Measurements from ENCODE around the gene DMRTB1. TPM values are rescaled to one million over a fixed set of nuclear protein-coding genes. Genes with fewer than 3 reads are reported as not detected.
A peak's percentile ranks its signal among the peaks of the same experiment; 100 is the strongest.

The DMRTB1 gene
- total RNA-seq, 1 experiment from 2014 or later, result not detected

- peak; percentile 20; the same call in 1 of the 2 replicates for TF ChIP-seq RAD21 (IDR thresholded peaks at IDR 0.05; ENCODE audit: low read depth)
- TF ChIP-seq, protein P1, sequence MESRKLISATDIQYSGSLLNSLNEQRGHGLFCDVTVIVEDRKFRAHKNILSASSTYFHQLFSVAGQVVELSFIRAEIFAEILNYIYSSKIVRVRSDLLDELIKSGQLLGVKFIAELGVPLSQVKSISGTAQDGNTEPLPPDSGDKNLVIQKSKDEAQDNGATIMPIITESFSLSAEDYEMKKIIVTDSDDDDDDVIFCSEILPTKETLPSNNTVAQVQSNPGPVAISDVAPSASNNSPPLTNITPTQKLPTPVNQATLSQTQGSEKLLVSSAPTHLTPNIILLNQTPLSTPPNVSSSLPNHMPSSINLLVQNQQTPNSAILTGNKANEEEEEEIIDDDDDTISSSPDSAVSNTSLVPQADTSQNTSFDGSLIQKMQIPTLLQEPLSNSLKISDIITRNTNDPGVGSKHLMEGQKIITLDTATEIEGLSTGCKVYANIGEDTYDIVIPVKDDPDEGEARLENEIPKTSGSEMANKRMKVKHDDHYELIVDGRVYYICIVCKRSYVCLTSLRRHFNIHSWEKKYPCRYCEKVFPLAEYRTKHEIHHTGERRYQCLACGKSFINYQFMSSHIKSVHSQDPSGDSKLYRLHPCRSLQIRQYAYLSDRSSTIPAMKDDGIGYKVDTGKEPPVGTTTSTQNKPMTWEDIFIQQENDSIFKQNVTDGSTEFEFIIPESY (IDR thresholded peaks at IDR 0.05; ENCODE audit: extremely low read depth, insufficient replicate concordance, low read length), result no peak
These were observed 9.0 kb upstream of the DMRTB1 start (continued) for GRCh38 chr1:53450225-53450624.

- BruUV-seq (replicated peaks), result no TSS peak
- CTCF ChIA-PET, result no interaction called here
- Histone ChIP-seq H3K4me2 (ENCODE audit: low read length) (no peak overlapping the region), H3K9me3 (ENCODE audit: control insufficient read depth in 1 of 2, insufficient read depth in 1 of 2, low read depth in 1 of 2, low read length in 2 of 2) (no peaks in the 10 kb centered on the region), H3K4me3 (replicated peaks in 1 of 2; ENCODE audit: low read depth in 1 of 2, low read length in 2 of 2) (no peak overlapping the region), H3K36me3 (ENCODE audit: control insufficient read depth in 1 of 2, insufficient read depth in 2 of 2, low read length in 2 of 2) (no peaks in the 10 kb centered on the region), H3K27me3 (ENCODE audit: insufficient read depth, low read length) (no peaks in the 10 kb centered on the region), H4K20me1 (ENCODE audit: insufficient read depth) (no peaks in the 10 kb centered on the region), H3K27ac (ENCODE audit: low read depth, low read length) (no peak overlapping the region), H3K4me1 (ENCODE audit: control insufficient read depth in 1 of 2, insufficient read depth in 2 of 2, low read length in 2 of 2) (peaks cover 0 to 2% of the 10 kb centered on the region in 2 experiments; a peak in 2 of 4 replicates), H3K79me2 (ENCODE audit: insufficient read depth, low read length) (no peaks in the 10 kb centered on the region), H3K9me2 (ENCODE audit: insufficient read depth) (no peaks in the 10 kb centered on the region), H3K9ac (ENCODE audit: low read length) (no peak overlapping the region), H2AFZ (ENCODE audit: low read depth, low read length, poor library complexity, severe bottlenecking) (no peak overlapping the region)
- RAD21 ChIA-PET (ENCODE audit: low non-redundant PET in 1 of 2, low total read pairs in 2 of 2, uncharacterized antibody in 2 of 2, unreplicated experiment in 2 of 2), result no interaction called here
- ATAC-seq (no peak), DNase-seq (ENCODE audit: low read depth, low spot score) (no peak)
- POLR2A ChIA-PET, result no interaction called here
- intact Hi-C loops (cut with micrococcal nuclease), result no loop called here
- TF ChIP-seq, protein P2, sequence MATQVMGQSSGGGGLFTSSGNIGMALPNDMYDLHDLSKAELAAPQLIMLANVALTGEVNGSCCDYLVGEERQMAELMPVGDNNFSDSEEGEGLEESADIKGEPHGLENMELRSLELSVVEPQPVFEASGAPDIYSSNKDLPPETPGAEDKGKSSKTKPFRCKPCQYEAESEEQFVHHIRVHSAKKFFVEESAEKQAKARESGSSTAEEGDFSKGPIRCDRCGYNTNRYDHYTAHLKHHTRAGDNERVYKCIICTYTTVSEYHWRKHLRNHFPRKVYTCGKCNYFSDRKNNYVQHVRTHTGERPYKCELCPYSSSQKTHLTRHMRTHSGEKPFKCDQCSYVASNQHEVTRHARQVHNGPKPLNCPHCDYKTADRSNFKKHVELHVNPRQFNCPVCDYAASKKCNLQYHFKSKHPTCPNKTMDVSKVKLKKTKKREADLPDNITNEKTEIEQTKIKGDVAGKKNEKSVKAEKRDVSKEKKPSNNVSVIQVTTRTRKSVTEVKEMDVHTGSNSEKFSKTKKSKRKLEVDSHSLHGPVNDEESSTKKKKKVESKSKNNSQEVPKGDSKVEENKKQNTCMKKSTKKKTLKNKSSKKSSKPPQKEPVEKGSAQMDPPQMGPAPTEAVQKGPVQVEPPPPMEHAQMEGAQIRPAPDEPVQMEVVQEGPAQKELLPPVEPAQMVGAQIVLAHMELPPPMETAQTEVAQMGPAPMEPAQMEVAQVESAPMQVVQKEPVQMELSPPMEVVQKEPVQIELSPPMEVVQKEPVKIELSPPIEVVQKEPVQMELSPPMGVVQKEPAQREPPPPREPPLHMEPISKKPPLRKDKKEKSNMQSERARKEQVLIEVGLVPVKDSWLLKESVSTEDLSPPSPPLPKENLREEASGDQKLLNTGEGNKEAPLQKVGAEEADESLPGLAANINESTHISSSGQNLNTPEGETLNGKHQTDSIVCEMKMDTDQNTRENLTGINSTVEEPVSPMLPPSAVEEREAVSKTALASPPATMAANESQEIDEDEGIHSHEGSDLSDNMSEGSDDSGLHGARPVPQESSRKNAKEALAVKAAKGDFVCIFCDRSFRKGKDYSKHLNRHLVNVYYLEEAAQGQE (IDR thresholded peaks at IDR 0.05; ENCODE audit: low read depth), result no peak
- TF ChIP-seq POLR2A (IDR thresholded peaks at IDR 0.05; ENCODE audit: borderline replicate concordance, extremely low read depth, insufficient read depth, insufficient read length) (no peak), ZNF274 (IDR thresholded peaks at IDR 0.05; ENCODE audit: low read depth, low read length) (no peak), YY1 (IDR thresholded peaks at IDR 0.05; ENCODE audit: extremely low read depth, insufficient replicate concordance, low read depth, low read length) (no peak), CTCF (IDR thresholded peaks at IDR 0.05 in 2 of 3, conservative IDR thresholded peaks at IDR 0.05 in 1 of 3; ENCODE audit: borderline replicate concordance in 1 of 3, insufficient read depth in 1 of 3, low read depth in 2 of 3, low read length in 2 of 3) (no peak), CBX3 (IDR thresholded peaks at IDR 0.05; ENCODE audit: low read depth) (no peak), SRF (IDR thresholded peaks at IDR 0.05; ENCODE audit: low read depth) (no peak), EGR1 (IDR thresholded peaks at IDR 0.05; ENCODE audit: low read depth) (no peak), JUND (IDR thresholded peaks at IDR 0.05) (no peak), RAD21 (IDR thresholded peaks at IDR 0.05; ENCODE audit: low read depth) (no peak), SIN3A (IDR thresholded peaks at IDR 0.05; ENCODE audit: low read depth) (no peak), EZH2 (IDR thresholded peaks at IDR 0.05) (no peak), ELF1 (IDR thresholded peaks at IDR 0.05; ENCODE audit: borderline replicate concordance, low read depth) (no peak), ZFX (IDR thresholded peaks at IDR 0.05) (no peak), MAX (IDR thresholded peaks at IDR 0.05) (no peak)
- TF ChIP-seq, protein P1 (IDR thresholded peaks at IDR 0.05; ENCODE audit: extremely low read depth, insufficient replicate concordance, low read length), result no peak
These were observed 5.2 kb upstream of the DMRTB1 start for GRCh38 chr1:53454019-53454418.
